ENCODE results near the gene GOLGA6L25.
"Not testable (repeated sequence)": the region's sequence is repeated elsewhere in the genome, so short reads cannot be mapped to it uniquely, and the experiment has no call there.

The GOLGA6L25 gene

DNA sequence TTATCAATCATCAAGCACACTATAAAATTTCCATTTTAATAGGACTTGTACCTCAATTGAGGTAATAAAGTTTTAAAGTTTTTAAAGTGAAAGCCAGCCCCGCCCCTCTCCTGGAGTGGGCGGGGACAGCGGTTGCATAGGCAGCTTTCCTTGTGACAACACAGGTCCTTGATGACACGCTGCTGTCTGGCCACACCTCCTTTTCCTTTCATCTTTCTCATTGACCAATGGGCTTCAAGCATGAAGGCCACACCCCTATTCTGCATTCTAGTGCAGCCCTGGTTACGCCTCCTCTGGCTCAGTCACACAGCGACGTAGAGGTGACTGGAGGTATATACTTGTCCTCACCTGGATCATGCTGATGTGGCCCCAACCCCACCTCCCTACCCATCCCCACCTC is at the start of gene GOLGA6L25:
TSS of gene GOLGA6L25 (plus strand) at position 301 of the 400 bp plus-strand sequence. CDS start at position 362, 61 bp downstream.
- not testable (repeated sequence) for DNase-seq

DNA sequence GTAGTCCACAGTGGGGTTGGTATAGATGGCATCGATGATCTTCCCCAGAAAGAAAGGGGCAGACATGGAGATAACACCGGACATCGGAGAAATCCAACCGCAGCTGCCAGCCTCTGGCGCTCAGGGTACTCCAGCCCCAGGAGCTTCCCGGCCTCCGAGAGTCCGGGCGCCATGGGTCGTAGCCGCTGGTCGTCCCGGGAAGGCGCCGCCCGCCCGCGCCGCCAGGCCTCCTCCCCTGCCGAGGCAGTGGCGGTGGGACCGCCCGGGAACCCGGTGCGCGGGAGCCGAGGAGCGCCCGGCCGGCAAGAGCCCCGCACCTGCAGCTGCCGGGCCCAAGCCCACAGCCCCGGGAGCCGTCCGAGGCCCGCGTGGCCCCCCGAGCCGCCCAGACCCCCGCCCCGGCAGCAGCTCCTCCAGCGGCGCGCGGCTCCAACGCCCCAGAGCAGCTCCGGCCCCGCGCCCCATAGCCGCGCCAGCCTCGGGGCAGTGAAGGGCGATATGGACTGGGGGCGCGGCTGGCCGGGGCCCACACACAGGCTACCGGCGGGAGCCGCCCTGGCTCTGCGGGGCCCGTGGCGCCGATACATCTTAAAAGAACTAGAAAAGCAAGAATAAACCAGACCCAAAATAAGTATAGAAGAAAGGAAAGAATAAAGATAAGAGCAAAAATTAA is 45.0 kb upstream of the GOLGA6L25 start:
- not testable (repeated sequence) for DNase-seq

DNA sequence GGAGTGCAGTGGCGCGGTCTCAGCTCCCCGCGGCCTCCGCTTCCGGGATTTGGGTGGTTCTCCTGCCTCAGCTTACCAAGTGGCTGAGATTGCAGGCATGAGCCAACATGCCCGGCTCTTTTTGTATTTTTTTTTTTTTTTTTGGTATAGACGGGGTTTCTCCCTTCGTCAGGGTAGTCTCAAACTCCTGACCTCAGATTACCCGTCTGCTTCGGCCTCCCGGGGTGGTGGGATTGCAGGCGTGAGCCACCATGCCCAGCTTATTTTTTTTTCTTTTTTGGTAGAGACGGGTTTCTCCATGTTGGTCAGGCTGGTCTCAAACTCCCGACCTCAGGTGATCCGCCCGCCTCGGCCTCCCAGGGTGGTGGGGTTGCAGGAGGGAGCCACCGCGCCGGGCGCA is 39.2 kb upstream of the GOLGA6L25 start:
- DNase-seq = not testable (repeated sequence)

DNA sequence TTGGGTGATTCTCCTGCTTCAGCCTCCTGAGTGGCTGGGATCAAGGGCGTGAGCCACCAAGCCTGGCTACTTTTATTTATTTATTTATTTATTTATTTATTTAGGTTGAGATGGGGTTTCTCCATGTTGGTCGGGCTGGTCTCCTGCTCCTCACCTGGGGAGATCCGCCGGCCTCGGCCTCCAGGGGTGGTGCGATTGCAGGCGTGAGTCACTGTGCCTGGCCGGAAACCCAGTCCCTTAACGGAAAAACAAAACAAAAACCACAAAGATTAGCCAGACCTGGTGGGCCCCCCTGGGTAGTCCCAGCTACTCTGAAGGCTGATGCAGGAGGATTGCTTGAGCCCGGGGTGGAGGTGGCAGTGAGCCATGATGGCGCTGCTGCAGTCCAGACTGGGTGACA is 38.2 kb upstream of the GOLGA6L25 start:
- DNase-seq = not testable (repeated sequence)

DNA sequence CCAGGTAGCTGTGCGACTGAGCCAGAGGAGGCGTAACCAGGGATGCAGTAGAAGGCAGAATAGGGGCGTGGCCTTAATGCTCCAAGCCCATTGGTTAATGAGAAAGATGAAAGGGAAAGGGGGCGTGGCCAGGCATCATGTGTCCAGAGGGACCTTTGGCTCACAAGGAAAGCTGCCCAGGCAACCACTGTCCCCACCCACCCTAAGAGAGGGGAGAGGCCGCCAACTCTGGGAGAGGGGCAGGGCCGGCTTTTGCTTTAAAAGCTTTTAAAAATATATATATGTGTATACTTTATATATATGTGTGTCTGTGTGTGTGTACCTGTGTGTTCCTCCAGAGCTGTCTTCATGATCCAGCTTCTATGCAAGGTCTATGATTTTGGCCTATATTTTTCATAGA is 20.4 kb upstream of the GOLGA6L25 start, which contains the start of gene GOLGA8G:
TSS of gene GOLGA8G (minus strand) at position 18 of the 400 bp plus-strand sequence. CDS start 62 bp downstream, outside the sequence.
- not testable (repeated sequence) for DNase-seq

- not testable (repeated sequence) for DNase-seq
Observed at GRCh38 chr15:28573351-28573750, 20.0 kb downstream of the GOLGA6L25 start.

GRCh38 chr15:28588977-28589606 is 35.7 kb downstream of the GOLGA6L25 start:
- not testable (repeated sequence) for DNase-seq

DNA sequence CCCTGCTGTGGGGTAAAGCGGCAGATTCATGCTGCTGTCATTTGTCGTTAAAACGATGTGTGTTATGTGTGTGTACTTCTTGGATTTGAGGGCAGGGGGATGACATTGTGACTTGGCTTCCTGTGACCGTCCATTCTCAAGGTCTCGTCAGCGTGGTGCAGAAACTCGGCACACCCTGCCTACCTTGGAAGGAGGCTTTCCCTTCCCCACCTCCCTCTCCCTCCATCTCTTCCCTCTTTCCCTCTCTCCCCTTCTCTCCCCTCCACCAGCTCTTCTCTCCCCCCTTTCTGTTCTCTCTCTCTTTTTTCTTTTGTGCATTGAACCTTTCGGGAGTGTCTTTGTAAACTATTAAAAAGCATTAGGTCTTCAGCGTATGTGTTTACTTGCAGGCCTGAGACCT is 36.4 kb downstream of the GOLGA6L25 start:
- DNase-seq = not testable (repeated sequence)

- DNase-seq = not testable (repeated sequence)
Observed at GRCh38 chr15:28592395-28592794, 39.0 kb downstream of the GOLGA6L25 start.

- DNase-seq = not testable (repeated sequence)
Observed at GRCh38 chr15:28593424-28594129, 40.2 kb downstream of the GOLGA6L25 start.

DNA sequence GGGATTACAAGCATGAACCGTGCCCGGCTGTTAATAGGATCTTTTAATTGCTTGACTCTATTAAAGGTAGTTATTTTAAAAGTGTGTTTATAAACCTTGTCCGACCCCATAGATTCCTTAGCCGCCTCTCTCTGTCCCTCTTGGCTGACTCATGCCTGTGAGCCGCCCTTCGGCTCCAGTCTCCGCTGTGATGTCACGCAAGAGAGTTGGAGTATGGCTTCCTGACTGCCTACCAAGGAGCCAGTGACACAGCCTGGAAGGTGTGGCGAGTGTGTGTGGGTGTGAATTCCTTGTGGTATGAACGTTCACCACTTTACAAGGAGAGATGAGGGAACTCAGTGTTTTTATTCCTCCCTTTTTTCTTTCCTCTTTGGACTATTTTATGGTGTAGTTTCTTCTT is 44.1 kb downstream of the GOLGA6L25 start:
- DNase-seq = not testable (repeated sequence)

- not testable (repeated sequence) for DNase-seq
Observed at GRCh38 chr15:28598209-28598608, 44.8 kb downstream of the GOLGA6L25 start.

DNA sequence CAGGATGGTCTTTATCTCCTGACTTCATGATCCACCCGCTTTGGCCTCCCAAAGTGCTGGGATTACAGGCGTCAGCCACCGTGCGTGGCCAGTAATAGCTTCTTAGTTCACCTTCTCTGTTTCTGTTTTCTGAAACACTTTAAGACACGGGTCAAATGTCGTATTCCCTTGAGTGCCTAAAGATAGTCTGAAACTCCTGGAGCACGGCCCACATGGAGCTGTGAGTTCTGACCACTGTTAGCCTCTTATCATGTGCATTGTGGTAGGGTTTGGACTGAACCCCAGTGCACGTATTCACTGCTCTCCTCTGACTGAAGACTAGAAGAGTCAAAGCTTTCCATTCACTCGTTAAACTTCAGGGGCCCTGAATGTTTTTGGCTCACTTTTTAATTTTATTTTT is 48.8 kb downstream of the GOLGA6L25 start:
- not testable (repeated sequence) for DNase-seq
